Neutrophil (primary cell): ENCODE results near the gene FGL2.
"Not testable (repeated sequence)": the region's sequence is repeated elsewhere in the genome, so short reads cannot be mapped to it uniquely, and the experiment has no call there.

Experiments
- H3K27ac ChIP-seq: fragments of 200-600 bp; sonication (generic); 2 replicates; pipeline ENCODE4 v1.5.1; 2016; ENCODE audit warnings: mild to moderate bottlenecking, moderate library complexity
- H3K27me3 ChIP-seq: fragments of 200-600 bp; sonication (generic); 2 replicates; pipeline ENCODE4 v1.6.0; 2016; ENCODE audit warnings: mild to moderate bottlenecking
- H3K36me3 ChIP-seq: fragments of 200-600 bp; sonication (generic); 2 replicates; pipeline ENCODE4 v1.5.1; 2017
- H3K4me1 ChIP-seq, 2 experiments: fragments of 200-600 bp in 1 of 2; sonication (generic) in 1 of 2; 1 replicate in 1 of 2; 2 replicates in 1 of 2; pipeline versions ENCODE4 v1.5.1 to v1.6.1; 2013 to 2016; ENCODE audit warnings: low read depth in 1 of 2, low read length in 1 of 2, mild to moderate bottlenecking in 1 of 2, moderate library complexity in 1 of 2; ENCODE audit not compliant: control insufficient read depth in 1 of 2, insufficient read depth in 1 of 2
- H3K4me3 ChIP-seq, 2 experiments: fragments of 200-600 bp in 1 of 2; sonication (generic) in 1 of 2; 1 replicate in 1 of 2; 2 replicates in 1 of 2; pipeline ENCODE4 v1.5.1; 2013 to 2016; ENCODE audit warnings: low read depth in 1 of 2, low read length in 1 of 2, mild to moderate bottlenecking in 1 of 2, moderate library complexity in 1 of 2
- H3K9me3 ChIP-seq: fragments of 200-600 bp; sonication (generic); 2 replicates; pipeline ENCODE4 v1.5.1; 2016
- TF ChIP-seq, protein P1 (sequence below): fragments of 200-600 bp; sonication (generic); IDR thresholded peaks from 2 replicates; pipeline ENCODE4 v1.5.1; 2016; ENCODE audit warnings: antibody characterized with exemption

The FGL2 gene

GRCh38 chr7:77222065-77222464 lies 22.4 kb upstream of the FGL2 start:
- Histone ChIP-seq H3K36me3 (no peaks in the 10 kb centered on the region), H3K4me1 (peaks cover 0 to 4% of the 10 kb centered on the region in 2 experiments), H3K9me3 (no peaks in the 10 kb centered on the region), H3K27me3 (no peaks in the 10 kb centered on the region), H3K27ac (peak overlapping the region; percentile 5), H3K4me3 (no peak overlapping the region)
- TF ChIP-seq, protein P1, sequence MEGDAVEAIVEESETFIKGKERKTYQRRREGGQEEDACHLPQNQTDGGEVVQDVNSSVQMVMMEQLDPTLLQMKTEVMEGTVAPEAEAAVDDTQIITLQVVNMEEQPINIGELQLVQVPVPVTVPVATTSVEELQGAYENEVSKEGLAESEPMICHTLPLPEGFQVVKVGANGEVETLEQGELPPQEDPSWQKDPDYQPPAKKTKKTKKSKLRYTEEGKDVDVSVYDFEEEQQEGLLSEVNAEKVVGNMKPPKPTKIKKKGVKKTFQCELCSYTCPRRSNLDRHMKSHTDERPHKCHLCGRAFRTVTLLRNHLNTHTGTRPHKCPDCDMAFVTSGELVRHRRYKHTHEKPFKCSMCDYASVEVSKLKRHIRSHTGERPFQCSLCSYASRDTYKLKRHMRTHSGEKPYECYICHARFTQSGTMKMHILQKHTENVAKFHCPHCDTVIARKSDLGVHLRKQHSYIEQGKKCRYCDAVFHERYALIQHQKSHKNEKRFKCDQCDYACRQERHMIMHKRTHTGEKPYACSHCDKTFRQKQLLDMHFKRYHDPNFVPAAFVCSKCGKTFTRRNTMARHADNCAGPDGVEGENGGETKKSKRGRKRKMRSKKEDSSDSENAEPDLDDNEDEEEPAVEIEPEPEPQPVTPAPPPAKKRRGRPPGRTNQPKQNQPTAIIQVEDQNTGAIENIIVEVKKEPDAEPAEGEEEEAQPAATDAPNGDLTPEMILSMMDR = no peak

DNA sequence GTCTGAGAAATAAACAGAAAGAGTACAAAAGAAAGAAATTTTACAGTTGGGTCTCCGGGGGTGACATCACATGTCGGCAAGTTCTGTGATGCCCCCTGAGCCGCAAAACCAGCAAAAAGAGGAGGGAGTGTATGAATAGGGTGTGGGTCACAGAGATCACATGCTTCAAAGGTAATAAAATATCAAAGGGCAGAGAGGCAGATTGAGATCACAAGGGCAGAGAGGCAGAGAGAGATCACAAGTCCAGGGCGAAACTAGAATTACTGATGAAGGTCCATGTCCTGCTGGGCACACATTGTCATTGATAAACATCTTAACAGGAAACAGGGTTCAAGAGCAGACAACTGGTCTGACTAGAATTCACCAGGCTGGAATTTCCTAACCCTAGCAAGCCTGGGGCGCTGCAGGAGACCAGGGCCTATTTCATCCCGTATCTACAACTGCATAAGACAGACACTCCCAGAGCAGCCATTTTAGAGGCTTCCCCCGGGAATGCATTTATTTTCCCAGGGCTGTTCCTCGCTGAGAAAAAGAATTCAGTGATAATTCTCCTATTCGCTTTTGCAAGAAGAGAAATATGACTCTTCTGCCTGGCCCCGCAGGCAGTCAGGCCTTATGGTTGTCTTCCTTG lies 20.2 kb upstream of the FGL2 start:
- H3K4me1 ChIP-seq, H3K27me3 ChIP-seq, H3K27ac ChIP-seq, H3K9me3 ChIP-seq, H3K4me3 ChIP-seq, H3K36me3 ChIP-seq: not testable (repeated sequence)

DNA sequence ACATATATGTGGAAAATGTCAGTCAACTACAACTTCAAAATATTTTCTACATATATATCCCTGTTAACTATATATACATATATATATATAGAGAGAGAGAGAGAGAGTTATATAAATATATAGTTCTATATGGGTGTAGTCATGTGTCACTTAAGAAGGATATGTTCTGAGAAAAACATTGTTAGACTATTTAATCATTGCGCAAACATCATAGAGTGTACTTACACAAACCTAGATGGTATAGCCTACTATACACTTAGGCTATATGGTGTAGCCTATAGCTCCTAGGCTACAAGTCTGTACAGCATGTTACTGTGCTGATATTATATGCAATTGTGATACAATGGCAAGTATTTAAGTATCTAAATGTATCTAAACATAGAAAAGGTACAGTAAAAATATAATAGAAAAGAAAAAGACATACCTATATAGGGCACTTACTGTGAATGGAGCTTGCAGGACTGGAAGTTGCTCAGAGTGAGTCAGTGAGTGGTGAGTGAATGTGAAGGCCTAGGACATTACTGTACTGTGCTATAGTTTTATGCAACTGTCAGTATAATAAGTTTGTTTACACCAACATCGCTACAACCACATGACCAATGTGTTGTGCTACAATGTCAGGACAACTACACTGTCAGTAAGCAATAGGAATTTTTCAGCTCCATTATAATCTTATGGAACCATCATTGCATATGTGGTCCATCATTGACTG lies 18.0 kb upstream of the FGL2 start:
- no peak overlapping the region for H3K27ac ChIP-seq
- H3K9me3 ChIP-seq = no peaks in the 10 kb centered on the region
- TF ChIP-seq, protein P1 = no peak
- H3K4me1 ChIP-seq = no peaks in the 10 kb centered on the region
- H3K27me3 ChIP-seq = no peaks in the 10 kb centered on the region
- no peak overlapping the region for H3K4me3 ChIP-seq
- no peaks in the 10 kb centered on the region for H3K36me3 ChIP-seq

- Histone ChIP-seq H3K4me1 (no peaks in the 10 kb centered on the region), H3K27me3 (no peaks in the 10 kb centered on the region), H3K4me3 (no peak overlapping the region), H3K9me3 (no peaks in the 10 kb centered on the region), H3K36me3 (no peaks in the 10 kb centered on the region), H3K27ac (no peak overlapping the region)
- TF ChIP-seq, protein P1 = no peak
Observed at GRCh38 chr7:77216181-77216845, 16.7 kb upstream of the FGL2 start.

DNA sequence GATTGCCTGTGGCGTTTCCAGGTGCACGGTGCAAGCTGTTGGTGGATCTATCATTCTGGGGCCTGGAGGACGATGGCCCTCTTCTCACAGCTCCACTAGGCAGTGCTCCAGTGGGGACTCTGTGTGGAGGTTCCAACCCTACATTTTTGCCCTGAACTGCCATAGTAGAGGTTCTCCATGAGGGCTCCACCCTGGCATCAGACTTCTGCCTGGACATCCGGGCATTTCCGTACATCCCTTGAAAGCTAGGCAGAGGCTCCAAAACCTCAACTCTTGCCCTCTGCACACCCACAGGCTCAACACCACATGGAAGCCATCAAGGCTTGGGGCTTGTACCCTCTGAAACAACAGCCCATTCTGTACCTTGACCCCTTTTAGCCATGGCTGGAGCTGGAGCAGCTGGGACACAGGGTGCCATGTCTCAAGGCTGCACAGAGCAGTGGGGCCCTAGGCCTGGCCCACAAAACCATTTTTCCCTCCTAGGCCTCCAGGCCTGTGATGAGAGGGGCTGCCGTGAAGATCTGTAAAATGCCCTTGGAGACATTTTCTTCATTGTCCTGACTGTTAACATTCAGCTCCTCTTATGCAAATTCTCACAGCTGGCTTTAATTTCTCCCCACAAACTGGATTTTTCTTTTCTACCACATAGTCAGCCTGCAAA lies 10.0 kb upstream of the FGL2 start:
- TF ChIP-seq, protein P1 = no peak
- H3K4me1 ChIP-seq = peaks cover 8 to 16% of the 10 kb centered on the region in 2 experiments
- H3K4me3 ChIP-seq = no peak overlapping the region
- H3K9me3 ChIP-seq = peaks cover 4% of the 10 kb centered on the region
- no peak overlapping the region for H3K27ac ChIP-seq
- H3K36me3 ChIP-seq = no peaks in the 10 kb centered on the region
- no peaks in the 10 kb centered on the region for H3K27me3 ChIP-seq
